Subcutaneous abdominal adipose tissue (tissue), 5 donors: ENCODE data around the gene ZKSCAN3.
"Not testable (repeated sequence)": the region's sequence is repeated elsewhere in the genome, so short reads cannot be mapped to it uniquely, and the experiment has no call there.

Experiments
- H3K27ac ChIP-seq: one replicate; pipeline ENCODE4 v1.7.0; 2013; ENCODE audit warnings: low read depth, mild to moderate bottlenecking, inconsistent platforms, low read length, moderate library complexity
- H3K27me3 ChIP-seq, 5 donors: one replicate each; pipeline ENCODE4 v1.7.0; 2013; ENCODE audit warnings: low read length in 5 of 5, inconsistent platforms in 1 of 5; ENCODE audit not compliant: control insufficient read depth in 5 of 5, insufficient read depth in 4 of 5
- H3K36me3 ChIP-seq, 5 donors: one replicate each; pipeline ENCODE4 v1.7.0; 2013; ENCODE audit warnings: low read length in 5 of 5; ENCODE audit not compliant: control insufficient read depth in 5 of 5, insufficient read depth in 5 of 5
- H3K4me1 ChIP-seq, 5 donors: one replicate each; pipeline ENCODE4 v1.7.0; 2013; ENCODE audit warnings: low read length in 5 of 5, mild to moderate bottlenecking in 3 of 5, moderate library complexity in 1 of 5; ENCODE audit not compliant: control insufficient read depth in 5 of 5, insufficient read depth in 5 of 5
- H3K4me3 ChIP-seq, 5 donors: one replicate each; pipeline ENCODE4 v1.7.0; 2013; ENCODE audit warnings: low read length in 5 of 5, low read depth in 1 of 5
- H3K9ac ChIP-seq, 5 donors: one replicate each; pipeline ENCODE4 v1.7.0; 2013; ENCODE audit warnings: low read length in 5 of 5, mild to moderate bottlenecking in 4 of 5, moderate library complexity in 3 of 5
- H3K9me3 ChIP-seq, 5 donors: one replicate each; pipeline ENCODE4 v1.7.0; 2013; ENCODE audit warnings: low read length in 5 of 5; ENCODE audit not compliant: control insufficient read depth in 5 of 5
- donor health status: healthy.
- donor health status: healthy.
- donor health status: healthy.
- donor health status: healthy.
- donor health status: healthy.

ZKSCAN3 gene

DNA sequence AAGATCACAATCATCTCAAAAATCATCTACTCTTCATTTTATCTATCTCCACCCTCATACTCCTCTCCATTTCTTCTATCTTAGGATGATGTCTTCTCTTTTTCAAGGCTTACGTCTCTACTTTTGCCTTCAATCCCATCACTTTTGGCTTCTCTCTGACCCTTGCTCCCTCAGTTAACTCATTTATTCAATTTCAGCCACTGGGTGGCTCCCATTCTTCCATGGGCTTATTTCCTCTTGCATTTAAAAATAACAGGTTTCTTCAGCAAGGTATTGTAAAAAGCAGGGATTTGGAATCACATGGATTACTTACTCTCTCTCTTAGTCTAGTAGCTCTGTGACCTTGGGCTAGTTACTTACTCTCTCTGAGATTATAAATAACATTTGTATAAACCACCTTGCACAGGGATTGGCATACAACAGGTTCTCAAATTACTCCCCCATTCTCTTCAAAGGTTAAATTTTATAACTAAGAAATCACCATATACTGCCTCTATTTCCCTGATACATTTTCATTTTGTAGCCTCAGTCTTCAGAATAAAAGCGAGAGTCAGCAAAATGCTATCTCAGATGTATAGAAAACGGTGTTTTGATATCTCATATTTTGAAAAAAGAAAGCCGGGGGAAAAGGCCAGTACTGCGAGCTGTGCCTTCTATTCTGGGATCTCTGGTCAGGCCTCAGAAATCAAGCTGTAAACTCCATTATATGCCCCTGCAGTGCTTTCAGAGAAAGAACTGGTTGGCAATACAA is 44.3 kb downstream of the ZKSCAN3 start:
- Histone ChIP-seq H3K4me3 (no peak overlapping the region), H3K9ac (peak overlapping the region in 1 of 5 donors; percentile 29), H3K9me3 (no peaks in the 10 kb centered on the region), H3K27me3 (no peaks in the 10 kb centered on the region), H3K4me1 (peaks cover 1 to 13% (median 10%) of the 10 kb centered on the region in 5 donors), H3K36me3 (peaks cover 32 to 48% (median 38%) of the 10 kb centered on the region in 5 donors), H3K27ac (no peak overlapping the region)

DNA sequence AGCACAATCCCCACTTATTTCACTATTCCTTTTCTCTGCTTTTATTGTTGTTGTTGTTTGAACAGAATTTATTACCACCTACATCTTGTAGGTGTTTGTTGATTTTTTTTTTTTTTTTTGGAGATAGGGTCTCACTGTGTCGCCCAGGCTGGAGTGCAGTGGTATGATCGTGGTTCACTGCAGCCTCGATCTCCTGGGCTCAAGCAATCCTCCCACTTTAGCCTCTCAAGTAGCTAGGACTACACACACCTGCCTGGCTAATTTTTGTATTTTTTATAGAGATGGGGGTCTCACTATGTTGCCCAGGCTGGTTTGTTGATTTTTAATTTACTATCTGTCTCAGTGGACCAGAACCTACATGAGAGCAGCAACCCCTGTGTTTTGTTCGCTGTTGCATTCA is 46.2 kb downstream of the ZKSCAN3 start:
- Histone ChIP-seq H3K9ac (no peak overlapping the region), H3K9me3 (no peaks in the 10 kb centered on the region), H3K36me3 (peaks cover 14 to 32% (median 25%) of the 10 kb centered on the region in 5 donors), H3K4me3 (no peak overlapping the region), H3K27ac (no peak overlapping the region), H3K27me3 (no peaks in the 10 kb centered on the region), H3K4me1 (peaks cover 1 to 24% (median 20%) of the 10 kb centered on the region in 5 donors)

DNA sequence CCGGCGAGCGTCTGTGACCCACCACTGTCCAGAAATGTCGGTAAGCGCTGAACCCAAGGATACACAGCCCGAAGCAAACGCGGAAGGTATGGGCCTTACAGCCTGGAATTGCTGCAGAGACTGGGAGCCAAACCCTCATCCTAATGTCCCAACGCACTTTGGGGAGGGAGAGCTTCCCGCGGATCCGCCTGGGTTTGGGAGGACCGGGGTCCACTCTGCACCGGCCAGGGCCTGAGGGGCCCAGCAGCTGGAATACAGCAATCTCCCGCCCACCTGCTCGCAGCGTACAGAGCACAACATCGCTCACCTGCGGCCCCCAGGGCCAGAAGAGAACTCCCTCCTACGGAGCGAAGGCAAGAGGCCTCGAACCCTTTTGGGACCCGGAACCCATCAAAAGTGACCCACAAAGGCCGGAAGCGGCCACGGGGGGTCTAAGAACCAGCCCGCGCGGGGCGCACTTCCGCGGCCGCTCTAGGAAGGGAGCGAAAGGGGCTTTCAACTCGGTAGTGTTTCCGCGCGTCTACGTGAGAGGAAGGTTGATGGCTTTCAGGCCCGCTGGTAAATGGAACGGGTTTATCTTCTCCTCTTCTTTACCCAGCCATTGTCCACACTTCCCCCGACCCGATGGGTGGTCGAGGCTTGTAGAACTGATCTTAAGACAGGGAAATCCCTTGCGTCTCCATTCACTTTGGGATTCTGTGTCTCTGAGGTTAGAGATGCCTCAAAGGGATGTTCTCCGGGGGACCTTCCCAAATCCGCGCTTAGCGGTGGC is 49.8 kb downstream of the ZKSCAN3 start, which contains the start of gene ZSCAN12:
ZSCAN12 (minus strand) TSS at position 398 of the 772 bp plus-strand sequence. CDS start 1,342 bp downstream, outside the sequence.
- no peaks in the 10 kb centered on the region for H3K9me3 ChIP-seq
- peak within 1 kb of the TSS; percentile 88 to 100 (median 95) for H3K4me3 ChIP-seq
- peak within 1 kb of the TSS; percentile 33 for H3K27ac ChIP-seq
- H3K9ac ChIP-seq, result peak within 1 kb of the TSS; percentile 60 to 88 (median 71)
- H3K36me3 ChIP-seq, result peaks cover 0 to 14% (median 10%) of the 10 kb centered on the region in 5 donors
- H3K4me1 ChIP-seq, result peaks cover 1 to 24% (median 20%) of the 10 kb centered on the region in 5 donors
- H3K27me3 ChIP-seq, result no peaks in the 10 kb centered on the region

DNA sequence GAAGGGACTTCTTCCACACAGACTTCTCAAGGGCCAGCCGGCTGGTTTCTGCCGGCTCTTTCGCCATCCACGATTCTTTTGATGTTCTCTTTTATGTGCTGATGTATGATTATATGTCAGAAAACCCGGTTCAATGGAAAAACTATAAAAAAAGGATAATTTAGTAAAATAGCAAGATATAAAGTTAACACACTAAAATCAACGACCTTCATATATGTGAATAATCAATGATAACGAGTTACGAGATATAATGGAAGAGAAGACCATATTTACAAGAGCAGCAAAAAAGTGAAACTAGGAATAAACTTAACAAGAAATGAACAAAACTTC is 50.3 kb downstream of the ZKSCAN3 start:
- Histone ChIP-seq H3K4me1 (peaks cover 1 to 24% (median 20%) of the 10 kb centered on the region in 5 donors), H3K27me3 (no peaks in the 10 kb centered on the region), H3K4me3 (peak overlapping the region; percentile 88 to 100 (median 95)), H3K9ac (peak overlapping the region; percentile 60 to 88 (median 71)), H3K36me3 (peaks cover 0 to 13% (median 10%) of the 10 kb centered on the region in 5 donors), H3K27ac (peak overlapping the region; percentile 33), H3K9me3 (no peaks in the 10 kb centered on the region)

DNA sequence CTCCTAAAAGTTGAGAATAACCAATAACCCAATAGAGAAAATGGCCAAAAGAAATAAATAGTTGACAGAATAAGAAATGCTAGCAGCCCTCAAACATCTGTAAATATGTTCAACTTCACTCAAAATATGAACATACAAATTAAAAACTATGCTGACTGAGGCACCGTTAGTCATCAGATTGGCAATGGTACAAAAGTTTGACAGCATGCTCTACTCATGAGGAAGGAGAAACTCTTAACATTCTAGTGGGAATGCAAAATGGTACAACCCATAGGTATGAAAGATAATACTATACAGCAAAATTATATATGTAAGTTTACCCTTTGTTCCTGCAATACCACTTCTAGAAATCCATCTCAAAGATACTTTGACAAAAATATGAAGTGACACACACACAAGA is 51.4 kb downstream of the ZKSCAN3 start:
- H3K4me1 ChIP-seq, result peaks cover 1 to 24% (median 20%) of the 10 kb centered on the region in 5 donors
- peaks cover 0 to 11% (median 10%) of the 10 kb centered on the region in 5 donors for H3K36me3 ChIP-seq

DNA sequence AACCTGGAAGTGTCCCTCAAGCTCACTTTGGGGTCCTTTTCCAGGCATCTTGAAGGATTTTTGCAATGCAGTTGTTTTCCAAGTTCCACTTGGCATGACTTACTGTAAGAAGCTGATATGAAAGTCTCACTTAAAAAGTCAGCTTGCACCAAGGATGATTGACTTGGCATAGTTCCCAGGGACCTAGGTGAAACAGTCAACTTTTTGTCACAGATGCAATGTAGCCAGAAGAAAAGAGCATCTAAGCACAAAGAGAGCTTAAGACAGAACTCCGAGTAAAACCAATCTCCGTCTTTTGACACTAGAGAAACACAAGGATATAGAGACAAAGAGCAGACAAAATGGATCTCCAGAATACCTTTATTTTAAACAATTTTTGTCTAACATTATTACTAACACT is 52.5 kb downstream of the ZKSCAN3 start:
- Histone ChIP-seq H3K36me3 (peaks cover 0 to 8% (median 2%) of the 10 kb centered on the region in 5 donors), H3K4me3 (no peak overlapping the region), H3K27ac (no peak overlapping the region), H3K4me1 (peaks cover 1 to 24% (median 18%) of the 10 kb centered on the region in 5 donors), H3K9me3 (no peaks in the 10 kb centered on the region), H3K9ac (no peak overlapping the region), H3K27me3 (peaks cover 0 to under 1% (median 0%) of the 10 kb centered on the region in 5 donors)

More for the DNA sequence above, 51.4 kb downstream of the ZKSCAN3 start:
- H3K27me3 ChIP-seq, result no peaks in the 10 kb centered on the region
- H3K9me3 ChIP-seq, result no peaks in the 10 kb centered on the region
- H3K27ac ChIP-seq, result no peak overlapping the region
- H3K4me3 ChIP-seq, result no peak overlapping the region
- H3K9ac ChIP-seq, result no peak overlapping the region

DNA sequence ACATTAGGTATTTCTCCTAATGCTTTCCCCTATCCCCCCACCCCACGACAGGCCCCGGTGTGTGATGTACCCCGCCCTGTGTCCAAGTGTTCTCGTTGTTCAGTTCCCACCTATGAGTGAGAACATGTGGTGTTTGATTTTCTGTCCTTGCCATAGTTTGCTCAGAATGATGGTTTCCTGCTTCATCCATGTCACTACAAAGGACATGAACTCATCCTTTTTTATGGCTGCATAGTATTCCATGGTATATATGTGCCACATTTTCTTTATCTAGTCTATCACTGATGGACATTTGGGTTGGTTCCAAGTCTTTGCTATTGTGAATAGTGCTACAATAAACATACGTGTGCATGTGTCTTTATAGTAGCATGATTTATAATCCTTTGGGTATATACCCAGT is 54.2 kb downstream of the ZKSCAN3 start:
- not testable (repeated sequence) for H3K9ac ChIP-seq, H3K27me3 ChIP-seq, H3K27ac ChIP-seq, H3K9me3 ChIP-seq, H3K36me3 ChIP-seq, H3K4me3 ChIP-seq
- peaks cover 0 to 14% (median 12%) of the 10 kb centered on the region in 5 donors for H3K4me1 ChIP-seq

DNA sequence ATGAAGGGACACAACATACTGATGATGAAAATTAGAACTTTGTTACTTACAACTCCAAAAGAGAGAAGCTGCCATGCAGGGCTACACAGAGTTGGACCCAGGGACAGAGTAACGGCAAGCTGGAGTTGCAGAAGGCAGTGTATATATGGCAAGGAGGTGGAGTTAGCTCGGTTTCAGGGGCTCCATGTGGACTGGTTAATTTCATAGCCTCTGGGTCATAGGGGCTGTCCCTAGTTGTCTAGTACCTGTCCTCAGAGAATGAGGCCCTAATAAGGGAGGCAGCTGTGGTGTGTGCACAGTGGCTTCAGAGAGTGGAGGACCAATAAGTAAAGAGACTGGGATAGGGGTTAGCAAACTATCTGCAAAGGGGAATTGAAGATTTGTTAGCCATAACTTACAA is 57.7 kb downstream of the ZKSCAN3 start:
- Histone ChIP-seq H3K27me3 (peaks cover 0 to 5% (median 0%) of the 10 kb centered on the region in 5 donors), H3K4me1 (no peaks in the 10 kb centered on the region), H3K9ac (no peak overlapping the region), H3K9me3 (peaks cover 0 to 3% (median 0%) of the 10 kb centered on the region in 5 donors), H3K4me3 (no peak overlapping the region), H3K36me3 (no peaks in the 10 kb centered on the region), H3K27ac (no peak overlapping the region)

DNA sequence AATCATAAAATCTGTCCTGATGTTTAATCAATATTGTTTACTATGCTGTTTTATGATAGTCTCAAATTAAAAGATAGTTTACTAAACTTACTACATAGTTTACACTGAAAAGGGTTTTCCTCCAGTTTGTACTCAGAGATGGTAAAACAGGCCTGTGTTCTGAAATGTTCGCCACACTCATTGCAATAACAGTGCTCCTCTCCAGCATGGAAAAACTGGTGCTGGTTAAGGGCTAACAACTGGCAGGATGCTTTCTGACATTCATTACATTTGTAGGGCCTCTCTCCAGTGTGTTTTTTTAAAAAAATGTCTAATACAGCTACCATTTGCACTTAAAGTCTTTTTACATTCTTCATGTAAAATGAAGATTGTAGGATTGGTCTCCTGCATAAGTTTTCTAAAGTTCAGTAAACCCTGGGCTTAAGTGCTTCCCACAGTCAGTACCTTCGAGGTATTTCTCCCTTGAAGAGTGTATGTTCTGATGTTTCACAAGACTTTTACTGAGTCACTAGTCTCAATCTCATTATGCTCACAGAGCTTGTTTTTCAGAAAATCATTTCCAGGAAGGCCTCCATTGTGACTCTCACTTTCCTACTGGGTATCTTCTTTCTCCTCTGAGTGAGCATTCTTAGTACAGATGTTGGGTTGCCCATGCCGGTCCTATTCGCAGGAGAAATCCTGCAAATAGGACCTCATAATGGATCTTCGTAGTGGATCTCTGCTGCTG is 58.5 kb downstream of the ZKSCAN3 start:
- no peaks in the 10 kb centered on the region for H3K4me1 ChIP-seq
- no peak overlapping the region for H3K27ac ChIP-seq
- no peak overlapping the region for H3K9ac ChIP-seq
- no peak overlapping the region for H3K4me3 ChIP-seq
- peaks cover 0 to 5% (median 0%) of the 10 kb centered on the region in 5 donors for H3K27me3 ChIP-seq
- H3K36me3 ChIP-seq, result no peaks in the 10 kb centered on the region
- peaks cover 0 to 3% (median 0%) of the 10 kb centered on the region in 5 donors for H3K9me3 ChIP-seq
